OCI-LY7 (cell line): ENCODE results near the gene HTRA2. TPM values are rescaled to one million over a fixed set of nuclear protein-coding genes. Genes with fewer than 3 reads are reported as not detected.

ENCODE experiments used
- BruUV-seq: library from RNA; stranded (reverse); fragments of 400-500 nt; replicated peaks from 2 replicates; lab custom pipeline; 2021; lab: Mats Ljungman, UMichigan
- CTCF ChIA-PET: fragments of 300-600 bp; sonication (Branson Sonifier 250); formaldehyde crosslinking; loops from one replicate; lab custom pipeline; 2022; ENCODE audit warnings: antibody characterized with exemption; ENCODE audit not compliant: unreplicated experiment; lab: Charles Lee
- POLR2A ChIA-PET: fragments of 300-600 bp; sonication (Branson Sonifier 250); formaldehyde crosslinking; loops from one replicate; lab custom pipeline; 2022; ENCODE audit warnings: antibody characterized with exemption; lab: Charles Lee
- DNase-seq: peaks from one replicate; pipeline ENCODE4 v3.0.0-alpha.2; 2015; ENCODE audit warnings: low spot score
- H2AFZ ChIP-seq: fragments of 200-600 bp; sonication (generic), shearing (Covaris generic); 2 replicates; pipeline ENCODE4 v1.6.1; 2014; ENCODE audit warnings: mild to moderate bottlenecking, antibody characterized with exemption, low read length, moderate library complexity
- H3K27ac ChIP-seq: fragments of 200-600 bp; sonication (generic); 2 replicates; pipeline ENCODE4 v1.5.1; 2014; ENCODE audit warnings: mixed run types, low read depth, mild to moderate bottlenecking, moderate library complexity, low read length, inconsistent platforms; ENCODE audit not compliant: poor library complexity, severe bottlenecking
- H3K36me3 ChIP-seq: fragments of 200-600 bp; sonication (generic); 2 replicates; pipeline ENCODE4 v1.6.1; 2014; ENCODE audit warnings: mild to moderate bottlenecking, antibody characterized with exemption, low read length, moderate library complexity, mixed read lengths; ENCODE audit not compliant: insufficient read depth
- H3K4me1 ChIP-seq: fragments of 200-600 bp; sonication (generic); 2 replicates; pipeline ENCODE4 v1.5.1; 2014; ENCODE audit warnings: mild to moderate bottlenecking, low read length; ENCODE audit not compliant: insufficient read depth, poor library complexity, severe bottlenecking
- H3K4me2 ChIP-seq: fragments of 200-600 bp; sonication (generic); 2 replicates; pipeline ENCODE4 v1.6.1; 2014; ENCODE audit warnings: mild to moderate bottlenecking, low read length
- H3K4me3 ChIP-seq: fragments of 200-600 bp; sonication (generic); 2 replicates; pipeline ENCODE4 v1.5.1; 2014; ENCODE audit warnings: mild to moderate bottlenecking, low read depth, low read length; ENCODE audit not compliant: poor library complexity, severe bottlenecking
- H3K79me2 ChIP-seq: fragments of 200-600 bp; sonication (generic); 2 replicates; pipeline ENCODE4 v1.6.1; 2016; ENCODE audit warnings: low read depth, mild to moderate bottlenecking, low read length, moderate library complexity, mixed read lengths; ENCODE audit not compliant: insufficient read depth
- H3K9me2 ChIP-seq: fragments of 200-600 bp; sonication (generic); 2 replicates; pipeline ENCODE4 v1.6.1; 2016; ENCODE audit warnings: mild to moderate bottlenecking, low read length, mixed read lengths; ENCODE audit not compliant: insufficient read depth
- H3K9me3 ChIP-seq: fragments of 200-600 bp; sonication (generic); 2 replicates; pipeline ENCODE4 v1.6.1; 2014; ENCODE audit warnings: mild to moderate bottlenecking, mixed run types, low read length, mixed read lengths
- H4K20me1 ChIP-seq: fragments of 200-600 bp; sonication (generic); 2 replicates; pipeline ENCODE4 v1.6.1; 2014; ENCODE audit warnings: mild to moderate bottlenecking, antibody characterized with exemption, low read length, moderate library complexity, mixed read lengths; ENCODE audit not compliant: insufficient read depth
- CTCF ChIP-seq: fragments of 200-600 bp; sonication (generic); conservative IDR thresholded peaks from 2 replicates; pipeline ENCODE4 v1.5.1; 2014; ENCODE audit warnings: mild to moderate bottlenecking, antibody characterized with exemption, low read length, moderate library complexity, mixed read lengths
- EZH2phosphoT487 ChIP-seq: fragments of 200-600 bp; sonication (generic); IDR thresholded peaks from 2 replicates; pipeline ENCODE4 v1.6.1; 2018; ENCODE audit warnings: low read depth, borderline replicate concordance, mild to moderate bottlenecking, mixed run types, antibody characterized with exemption, low read length, moderate library complexity, mixed read lengths
- intact Hi-C: fragments of 100-400 bp; cut with micrococcal nuclease; formaldehyde crosslinking; loops from one replicate; pipeline ENCODE4 v1.10.0; 2022; ENCODE audit not compliant: unreplicated experiment
- total RNA-seq, 2 experiments: library from RNA; depleted of rRNA in 1 of 2; stranded (reverse); fragments of >200 nt in 1 of 2; shearing (Covaris generic) in 1 of 2; gene quantifications; 2 replicates each; pipeline ENCODE4 v1.2.3, GENCODE V29; 2014 to 2022

The HTRA2 gene
- total RNA-seq, 2 experiments from 2014 or later = 50.7 to 54.8 TPM

- Histone ChIP-seq H3K4me3 (no peak overlapping the region), H3K9me3 (no peaks in the 10 kb centered on the region), H3K4me2 (no peak overlapping the region), H3K4me1 (no peaks in the 10 kb centered on the region), H3K79me2 (no peaks in the 10 kb centered on the region), H3K36me3 (no peaks in the 10 kb centered on the region), H4K20me1 (no peaks in the 10 kb centered on the region), H3K27ac (no peak overlapping the region), H3K9me2 (no peaks in the 10 kb centered on the region), H2AFZ (no peak overlapping the region)
- intact Hi-C loops = loop anchor here (5.0 kb wide), 1 partner anchor 43 kb away; no protein-coding TSS in a partner anchor
- TF ChIP-seq CTCF (peak; percentile 73), EZH2phosphoT487 (no peak)
- ChIA-PET POLR2A (interaction anchor here (0.9 kb wide), 1 partner anchor 13 kb away, joined by 3 read pairs; no protein-coding TSS in a partner anchor), CTCF (interaction anchor here (1.0 kb wide), 1 partner anchor 31 kb away, joined by 3 read pairs; no protein-coding TSS in a partner anchor)
- DNase-seq = peak; percentile 31
- BruUV-seq = no TSS peak
Observed at GRCh38 chr2:74544634-74545033, 14.9 kb downstream of the HTRA2 start.

- no TSS peak for BruUV-seq
- POLR2A ChIA-PET = interaction anchor here (0.6 kb wide), 1 partner anchor 99 kb away, joined by 4 read pairs; no protein-coding TSS in a partner anchor
- intact Hi-C loops = loop anchor here (5.0 kb wide), 1 partner anchor 41 kb away; no protein-coding TSS in a partner anchor
- Histone ChIP-seq H3K4me2 (no peak overlapping the region), H3K4me1 (no peaks in the 10 kb centered on the region), H4K20me1 (no peaks in the 10 kb centered on the region), H3K4me3 (no peak overlapping the region), H3K36me3 (no peaks in the 10 kb centered on the region), H3K9me2 (no peaks in the 10 kb centered on the region), H3K79me2 (no peaks in the 10 kb centered on the region), H3K27ac (no peak overlapping the region), H2AFZ (no peak overlapping the region), H3K9me3 (no peaks in the 10 kb centered on the region)
- DNase-seq = no peak
- TF ChIP-seq CTCF (no peak), EZH2phosphoT487 (no peak)
- CTCF ChIA-PET = no interaction called here
Observed at GRCh38 chr2:74546004-74546403, 16.3 kb downstream of the HTRA2 start.

GRCh38 chr2:74548285-74548899, 18.7 kb downstream of the HTRA2 start:
- ChIA-PET CTCF (no interaction called here), POLR2A (no interaction called here)
- H3K36me3 ChIP-seq = no peaks in the 10 kb centered on the region
- no peak for TF ChIP-seq EZH2phosphoT487
- H3K4me1 ChIP-seq = peaks cover under 1% of the 10 kb centered on the region
- DNase-seq = no peak
- H3K9me2 ChIP-seq = no peaks in the 10 kb centered on the region
- H3K4me2 ChIP-seq = no peak overlapping the region
- no peak overlapping the region for H3K27ac ChIP-seq
- H4K20me1 ChIP-seq = no peaks in the 10 kb centered on the region
- no peaks in the 10 kb centered on the region for H3K79me2 ChIP-seq
- no TSS peak for BruUV-seq
- no peak overlapping the region for H3K4me3 ChIP-seq
- intact Hi-C loops = loop anchor here (5.0 kb wide), 1 partner anchor 39 kb away; no protein-coding TSS in a partner anchor
- H2AFZ ChIP-seq = no peak overlapping the region
- no peaks in the 10 kb centered on the region for H3K9me3 ChIP-seq
